Spleen (tissue), 7 donors: ENCODE results near the gene PCNP.

Experiments
- POLR2A ChIP-seq, 3 donors: fragments of 450-650 bp; IDR thresholded peaks; one replicate each; pipeline ENCODE4 v1.5.1; 2017; ENCODE audit warnings: antibody characterized with exemption in 3 of 3, mild to moderate bottlenecking in 1 of 3
- POLR2AphosphoS5 ChIP-seq, 3 donors: sonication (generic); formaldehyde crosslinking; IDR thresholded peaks; one replicate each; pipeline ENCODE4 v1.5.1; 2017; ENCODE audit warnings: antibody characterized with exemption in 3 of 3
- TF ChIP-seq, protein P1 (sequence below), 11 experiments: fragments of 200-600 bp in 7 of 11; fragments of 450-650 bp in 4 of 11; sonication (generic) in 4 of 11; IDR thresholded peaks in 8 of 11; conservative IDR thresholded peaks in 3 of 11; 1 replicate in 7 of 11; 2 replicates in 4 of 11; pipeline versions ENCODE4 v1.4.0 to v1.8.0; 2016 to 2021; ENCODE audit warnings: antibody characterized with exemption in 11 of 11, inconsistent platforms in 4 of 11, mild to moderate bottlenecking in 1 of 11
- donor health status: DM: no; HTN: no; CAD: no; lungs with moderate emphysema.
- donor health status: DM: no; HTN: no; CAD: no.
- donor health status: DM: no; HTN: no; CAD: no.

- no peak for TF ChIP-seq POLR2AphosphoS5 (IDR thresholded peaks at IDR 0.05)
- no peak for TF ChIP-seq POLR2A (IDR thresholded peaks at IDR 0.05)
- TF ChIP-seq, protein P1, sequence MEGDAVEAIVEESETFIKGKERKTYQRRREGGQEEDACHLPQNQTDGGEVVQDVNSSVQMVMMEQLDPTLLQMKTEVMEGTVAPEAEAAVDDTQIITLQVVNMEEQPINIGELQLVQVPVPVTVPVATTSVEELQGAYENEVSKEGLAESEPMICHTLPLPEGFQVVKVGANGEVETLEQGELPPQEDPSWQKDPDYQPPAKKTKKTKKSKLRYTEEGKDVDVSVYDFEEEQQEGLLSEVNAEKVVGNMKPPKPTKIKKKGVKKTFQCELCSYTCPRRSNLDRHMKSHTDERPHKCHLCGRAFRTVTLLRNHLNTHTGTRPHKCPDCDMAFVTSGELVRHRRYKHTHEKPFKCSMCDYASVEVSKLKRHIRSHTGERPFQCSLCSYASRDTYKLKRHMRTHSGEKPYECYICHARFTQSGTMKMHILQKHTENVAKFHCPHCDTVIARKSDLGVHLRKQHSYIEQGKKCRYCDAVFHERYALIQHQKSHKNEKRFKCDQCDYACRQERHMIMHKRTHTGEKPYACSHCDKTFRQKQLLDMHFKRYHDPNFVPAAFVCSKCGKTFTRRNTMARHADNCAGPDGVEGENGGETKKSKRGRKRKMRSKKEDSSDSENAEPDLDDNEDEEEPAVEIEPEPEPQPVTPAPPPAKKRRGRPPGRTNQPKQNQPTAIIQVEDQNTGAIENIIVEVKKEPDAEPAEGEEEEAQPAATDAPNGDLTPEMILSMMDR (IDR thresholded peaks at IDR 0.05 in 8 of 11, conservative IDR thresholded peaks at IDR 0.05 in 3 of 11) = no peak
Measured at GRCh38 chr3:101618726-101619125, 44.7 kb downstream of the PCNP start.
